Stomach (tissue), 9 donors: ENCODE measurements around the gene ZNF185. TPM values are rescaled to one million over a fixed set of nuclear protein-coding genes. Genes with fewer than 3 reads are reported as not detected.

Experiments
- DNase-seq, 2 donors: peaks; one replicate each; pipeline versions ENCODE4 v3.0.0 to v3.0.0-alpha.2; 2013 to 2019
- H3K27ac ChIP-seq, 5 donors: fragments of 200-600 bp in 4 of 5; sonication (generic) in 4 of 5; one replicate each; pipeline ENCODE4 v1.5.1; 2013 to 2019; ENCODE audit warnings: mild to moderate bottlenecking in 1 of 5, moderate library complexity in 1 of 5
- H3K27me3 ChIP-seq, 3 donors: fragments of 200-600 bp; sonication (generic); one replicate each; pipeline ENCODE4 v1.5.1; 2017 to 2019; ENCODE audit warnings: mixed run types in 1 of 3
- H3K36me3 ChIP-seq, 4 donors: fragments of 200-600 bp; sonication (generic); 1 replicate in 3 of 4; 2 replicates in 1 of 4; pipeline ENCODE4 v1.5.1; 2016 to 2019
- H3K4me1 ChIP-seq, 4 donors: fragments of 200-600 bp; sonication (generic); one replicate each; pipeline ENCODE4 v1.5.1; 2016 to 2019
- H3K4me3 ChIP-seq, 4 donors: fragments of 200-600 bp; sonication (generic) in 3 of 4; one replicate each; pipeline ENCODE4 v1.5.1; 2016 to 2019; ENCODE audit warnings: mild to moderate bottlenecking in 1 of 4
- H3K9me3 ChIP-seq, 4 donors: fragments of 200-600 bp; sonication (generic); one replicate each; pipeline ENCODE4 v1.5.1; 2016 to 2019
- EP300 ChIP-seq: sonication (generic); formaldehyde crosslinking; IDR thresholded peaks from one replicate; pipeline ENCODE4 v1.6.1; 2017; ENCODE audit warnings: antibody characterized with exemption
- POLR2A ChIP-seq, 4 donors: fragments of 450-650 bp; IDR thresholded peaks; one replicate each; pipeline ENCODE4 v1.6.1; 2016; ENCODE audit warnings: antibody characterized with exemption in 4 of 4, control low read depth in 2 of 4, mild to moderate bottlenecking in 1 of 4, moderate library complexity in 1 of 4
- POLR2AphosphoS5 ChIP-seq, 3 donors: sonication (generic); formaldehyde crosslinking; IDR thresholded peaks; one replicate each; pipeline ENCODE4 v1.6.1; 2016; ENCODE audit warnings: antibody characterized with exemption in 3 of 3
- WGBS, 5 donors: extraction: QIAGEN DNeasy Blood & Tissue Kit in 3 of 5; methylation state at CpG; one replicate each; pipeline versions ENCODE4 v1.1.5 to v1.1.7; 2013 to 2018; 5-methylcytosine and 5-hydroxymethylcytosine counted together
- intact Hi-C: fragments of 100-400 bp; cut with DNase I; formaldehyde crosslinking; loops from one replicate; pipeline ENCODE4 v1.15.1; 2023; ENCODE audit warnings: low total_unique reads
- polyA plus RNA-seq, 3 donors: library from polyadenylated mRNA; stranded (reverse); fragments of 200-250 nt; gene quantifications; one replicate each; pipeline ENCODE4 v1.2.3, GENCODE V29; 2013
- total RNA-seq, 5 donors: library from RNA; depleted of rRNA; stranded (reverse); fragments of >200 nt; gene quantifications; one replicate each; pipeline versions ENCODE4 v1.1.0 to v1.2.3, GENCODE V29; 2014 to 2016
- TF ChIP-seq, protein P1 (sequence below), 7 experiments: fragments of 450-650 bp in 4 of 7; fragments of 200-600 bp in 3 of 7; sonication (generic) in 3 of 7; IDR thresholded peaks; one replicate each; pipeline ENCODE4 v1.5.1; 2016 to 2019; ENCODE audit warnings: antibody characterized with exemption in 7 of 7, control low read depth in 2 of 7, mild to moderate bottlenecking in 1 of 7
- donor health status: healthy with polysubstance abuse.
- donor health status: Bipolar disorder and iron deficiency.
- donor health status: healthy.

ZNF185 gene
- total and polyA plus RNA-seq, 8 donors = 1.2 to 48.2 (median 4.5) TPM

DNA sequence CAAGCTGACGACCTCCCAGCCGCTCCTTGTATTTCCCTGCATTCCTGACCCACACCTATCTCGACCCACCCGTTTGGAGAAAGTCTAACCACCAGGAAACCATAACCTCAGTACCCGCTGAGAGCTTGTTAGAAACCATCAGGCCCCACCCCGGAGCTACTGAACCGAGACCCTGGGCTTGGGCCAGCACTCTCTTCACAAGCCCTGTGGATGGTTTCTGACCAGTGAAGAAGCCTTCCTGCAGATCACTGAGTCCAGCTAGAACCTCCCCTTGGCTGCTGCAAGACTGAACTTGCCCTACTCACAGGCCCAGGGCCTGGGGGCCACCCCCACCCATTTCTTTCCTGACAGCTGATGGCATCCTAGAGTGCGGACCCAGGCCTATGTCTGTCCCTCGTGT, 26.6 kb upstream of the ZNF185 start:
- TF ChIP-seq, protein P1, sequence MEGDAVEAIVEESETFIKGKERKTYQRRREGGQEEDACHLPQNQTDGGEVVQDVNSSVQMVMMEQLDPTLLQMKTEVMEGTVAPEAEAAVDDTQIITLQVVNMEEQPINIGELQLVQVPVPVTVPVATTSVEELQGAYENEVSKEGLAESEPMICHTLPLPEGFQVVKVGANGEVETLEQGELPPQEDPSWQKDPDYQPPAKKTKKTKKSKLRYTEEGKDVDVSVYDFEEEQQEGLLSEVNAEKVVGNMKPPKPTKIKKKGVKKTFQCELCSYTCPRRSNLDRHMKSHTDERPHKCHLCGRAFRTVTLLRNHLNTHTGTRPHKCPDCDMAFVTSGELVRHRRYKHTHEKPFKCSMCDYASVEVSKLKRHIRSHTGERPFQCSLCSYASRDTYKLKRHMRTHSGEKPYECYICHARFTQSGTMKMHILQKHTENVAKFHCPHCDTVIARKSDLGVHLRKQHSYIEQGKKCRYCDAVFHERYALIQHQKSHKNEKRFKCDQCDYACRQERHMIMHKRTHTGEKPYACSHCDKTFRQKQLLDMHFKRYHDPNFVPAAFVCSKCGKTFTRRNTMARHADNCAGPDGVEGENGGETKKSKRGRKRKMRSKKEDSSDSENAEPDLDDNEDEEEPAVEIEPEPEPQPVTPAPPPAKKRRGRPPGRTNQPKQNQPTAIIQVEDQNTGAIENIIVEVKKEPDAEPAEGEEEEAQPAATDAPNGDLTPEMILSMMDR (IDR thresholded peaks at IDR 0.05) = no peak
- TF ChIP-seq POLR2A (IDR thresholded peaks at IDR 0.05) (no peak), POLR2AphosphoS5 (IDR thresholded peaks at IDR 0.05) (no peak), EP300 (no peak)
- WGBS, 5 donors = 71 to 81% (median 77%) methylated on average over 7 to 9 of the region's 9 CpGs
- no peak for DNase-seq
- Histone ChIP-seq H3K9me3 (peaks cover 0 to 3% (median 0%) of the 10 kb centered on the region in 4 donors), H3K4me1 (no peaks in the 10 kb centered on the region), H3K4me3 (no peak overlapping the region), H3K27ac (no peak overlapping the region), H3K36me3 (peaks cover 0 to 48% (median 44%) of the 10 kb centered on the region in 4 donors), H3K27me3 (no peaks in the 10 kb centered on the region)
- intact Hi-C loops = no loop called here

DNA sequence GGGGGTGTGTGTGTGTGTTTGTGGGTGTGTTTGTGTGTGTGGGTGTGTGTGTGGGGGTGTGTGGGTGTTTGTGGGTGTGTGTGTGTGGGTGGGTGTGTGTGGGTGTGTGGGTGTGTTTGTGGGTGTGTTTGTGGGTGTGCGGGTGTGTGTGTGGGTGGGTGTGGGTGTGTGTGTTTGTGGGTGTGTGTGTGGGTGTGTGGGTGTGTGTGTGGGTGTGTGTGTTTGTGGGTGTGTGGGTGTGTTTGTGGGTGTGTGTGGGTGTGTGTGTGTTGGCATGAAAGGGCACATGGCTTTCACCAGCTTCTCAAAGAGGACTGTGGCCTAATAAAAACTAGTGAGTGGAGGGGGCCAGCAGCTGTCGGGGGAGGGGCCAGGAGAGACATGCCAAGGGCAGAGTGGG, 25.3 kb upstream of the ZNF185 start:
- no peak for DNase-seq
- Histone ChIP-seq H3K4me3 (no peak overlapping the region), H3K27ac (no peak overlapping the region), H3K9me3 (peaks cover 0 to 13% (median 0%) of the 10 kb centered on the region in 4 donors), H3K27me3 (no peaks in the 10 kb centered on the region), H3K36me3 (peaks cover 0 to 35% (median 31%) of the 10 kb centered on the region in 4 donors), H3K4me1 (no peaks in the 10 kb centered on the region)
- WGBS, 5 donors = 30 to 100% (median 50%) methylated on average over 1 to 2 of the region's 2 CpGs
- TF ChIP-seq, protein P1 (IDR thresholded peaks at IDR 0.05) = no peak
- TF ChIP-seq EP300 (no peak), POLR2AphosphoS5 (IDR thresholded peaks at IDR 0.05) (no peak), POLR2A (IDR thresholded peaks at IDR 0.05) (no peak)
- intact Hi-C loops = no loop called here

DNA sequence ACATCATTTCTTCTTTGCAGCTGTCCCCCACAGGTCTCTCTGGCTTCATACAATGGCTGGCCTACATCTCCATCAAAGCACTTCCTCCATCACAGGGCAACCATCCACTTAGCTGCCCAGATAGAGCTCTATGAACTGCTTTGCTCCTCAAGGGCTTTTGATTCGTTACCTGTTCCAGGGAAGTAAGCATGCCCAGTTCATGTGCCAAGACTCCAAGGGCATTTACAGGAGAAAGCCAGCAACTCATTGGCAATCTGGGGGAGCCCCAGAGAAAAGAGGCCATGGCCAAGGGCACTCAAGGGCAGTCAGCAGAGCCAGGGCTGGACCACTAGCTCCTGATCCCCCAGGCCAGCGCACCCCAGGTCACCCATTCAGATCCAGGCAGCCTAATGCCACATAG, 24.5 kb upstream of the ZNF185 start:
- no peak overlapping the region for H3K4me3 ChIP-seq
- 42 to 100% (median 82%) methylated on average over 1 to 2 of the region's 2 CpGs for WGBS, 5 donors
- no peak overlapping the region for H3K27ac ChIP-seq
- peaks cover 0 to 27% (median 23%) of the 10 kb centered on the region in 4 donors for H3K36me3 ChIP-seq
- peaks cover 0 to 13% (median 0%) of the 10 kb centered on the region in 4 donors for H3K9me3 ChIP-seq
- no peak for DNase-seq
- H3K27me3 ChIP-seq = no peaks in the 10 kb centered on the region
- no peak for TF ChIP-seq POLR2A (IDR thresholded peaks at IDR 0.05)
- TF ChIP-seq, protein P1 (IDR thresholded peaks at IDR 0.05) = no peak
- TF ChIP-seq EP300 = no peak
- no peak for TF ChIP-seq POLR2AphosphoS5 (IDR thresholded peaks at IDR 0.05)
- H3K4me1 ChIP-seq = no peaks in the 10 kb centered on the region
- intact Hi-C loops = no loop called here

DNA sequence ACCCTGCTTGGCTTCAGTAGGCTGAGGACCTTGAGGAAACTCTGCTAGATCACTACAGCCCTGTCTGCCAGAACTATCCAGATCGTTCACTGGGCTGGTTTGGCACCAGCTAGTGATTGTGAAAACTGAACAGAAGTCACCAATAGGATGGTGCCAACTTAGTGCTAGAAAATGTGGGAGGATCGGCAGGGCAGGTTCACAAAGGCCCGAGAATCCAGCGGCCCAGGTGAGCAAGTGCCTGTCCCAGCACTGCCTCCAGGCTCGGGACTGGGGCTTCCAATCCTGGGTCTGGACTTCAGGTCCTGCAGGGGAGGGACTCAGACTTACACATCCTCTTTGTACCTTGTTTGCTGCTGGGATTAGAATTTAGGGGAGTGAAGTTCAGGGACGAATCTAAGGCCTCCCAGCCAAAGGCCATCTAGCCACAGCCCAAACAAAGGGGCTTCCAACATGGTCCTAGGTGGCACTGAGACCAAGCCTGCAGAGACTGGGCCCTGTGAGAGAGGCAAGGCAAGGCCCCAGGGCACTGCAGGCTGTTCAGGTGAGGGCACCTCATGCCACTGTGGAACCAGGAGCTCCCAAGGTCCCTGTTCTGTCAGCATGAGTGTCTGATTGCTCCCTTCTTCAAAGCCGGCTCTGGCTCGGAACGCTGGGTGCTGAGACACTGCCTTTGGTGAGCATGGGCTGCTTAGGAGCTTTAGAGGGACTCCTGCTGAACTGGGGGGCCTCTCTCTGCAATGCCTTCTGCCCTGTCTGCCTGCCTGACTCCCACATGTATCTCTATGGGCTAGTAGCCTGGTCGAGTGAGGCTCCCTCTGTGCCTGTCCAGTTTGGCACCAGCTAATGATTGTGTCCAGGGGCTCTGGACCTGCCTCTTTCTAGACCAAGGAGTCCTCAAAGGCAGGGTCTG, 20.7 kb upstream of the ZNF185 start:
- 71 to 88% (median 86%) methylated on average over 2 to 10 of the region's 10 CpGs for WGBS, 5 donors
- Histone ChIP-seq H3K27me3 (peaks cover 0 to 4% (median 0%) of the 10 kb centered on the region in 3 donors), H3K36me3 (no peaks in the 10 kb centered on the region), H3K4me3 (no peak overlapping the region), H3K9me3 (peaks cover 0 to 13% (median 0%) of the 10 kb centered on the region in 4 donors), H3K4me1 (no peaks in the 10 kb centered on the region), H3K27ac (no peak overlapping the region)
- intact Hi-C loops = no loop called here
- TF ChIP-seq POLR2AphosphoS5 (IDR thresholded peaks at IDR 0.05) (no peak), EP300 (no peak), POLR2A (IDR thresholded peaks at IDR 0.05) (no peak)
- TF ChIP-seq, protein P1 (IDR thresholded peaks at IDR 0.05) = no peak
- DNase-seq = no peak
